T-helper 17 cell (primary cell): Measurements from ENCODE around the gene GAGE10. TPM values are rescaled to one million over a fixed set of nuclear protein-coding genes. Genes with fewer than 3 reads are reported as not detected.

ENCODE experiments used
- ATAC-seq: fragments of 150-1000 bp; cut with Tn5 transposase; 2 replicates; pipeline ENCODE4 v1.10.0; 2021; ENCODE audit warnings: mild to moderate bottlenecking, moderate library complexity
- DNase-seq, 3 donors: peaks; one replicate each; pipeline versions ENCODE4 v3.0.0 to v3.0.0-alpha.2; 2020 to 2021
- H3K9me3 ChIP-seq: one replicate; pipeline ENCODE4 v1.7.0; 2013; ENCODE audit warnings: low read length, mild to moderate bottlenecking; ENCODE audit not compliant: control insufficient read depth, poor library complexity, severe bottlenecking
- H3K27ac Mint-ChIP-seq: one replicate; pipeline ENCODE4 v1.8.0; 2022; ENCODE audit warnings: mild to moderate bottlenecking, moderate library complexity, mixed read lengths
- H3K27me3 Mint-ChIP-seq: one replicate; pipeline ENCODE4 v1.8.0; 2022; ENCODE audit warnings: mixed read lengths
- H3K36me3 Mint-ChIP-seq: one replicate; pipeline ENCODE4 v1.8.0; 2022; ENCODE audit warnings: low read depth, mixed read lengths
- H3K4me1 Mint-ChIP-seq: one replicate; pipeline ENCODE4 v1.8.0; 2022; ENCODE audit warnings: mild to moderate bottlenecking, mixed read lengths
- H3K4me3 Mint-ChIP-seq: one replicate; pipeline ENCODE4 v1.8.0; 2022; ENCODE audit warnings: mild to moderate bottlenecking, moderate library complexity, mixed read lengths
- total RNA-seq, 4 donors: library from RNA in 2 of 4; stranded (reverse) in 2 of 4; gene quantifications; one replicate each; pipeline ENCODE4 v1.2.3 and lab custom pipeline; 2022 to 2026

GAGE10 gene
- total RNA-seq, 2 donors from 2014 or later: not detected

DNA sequence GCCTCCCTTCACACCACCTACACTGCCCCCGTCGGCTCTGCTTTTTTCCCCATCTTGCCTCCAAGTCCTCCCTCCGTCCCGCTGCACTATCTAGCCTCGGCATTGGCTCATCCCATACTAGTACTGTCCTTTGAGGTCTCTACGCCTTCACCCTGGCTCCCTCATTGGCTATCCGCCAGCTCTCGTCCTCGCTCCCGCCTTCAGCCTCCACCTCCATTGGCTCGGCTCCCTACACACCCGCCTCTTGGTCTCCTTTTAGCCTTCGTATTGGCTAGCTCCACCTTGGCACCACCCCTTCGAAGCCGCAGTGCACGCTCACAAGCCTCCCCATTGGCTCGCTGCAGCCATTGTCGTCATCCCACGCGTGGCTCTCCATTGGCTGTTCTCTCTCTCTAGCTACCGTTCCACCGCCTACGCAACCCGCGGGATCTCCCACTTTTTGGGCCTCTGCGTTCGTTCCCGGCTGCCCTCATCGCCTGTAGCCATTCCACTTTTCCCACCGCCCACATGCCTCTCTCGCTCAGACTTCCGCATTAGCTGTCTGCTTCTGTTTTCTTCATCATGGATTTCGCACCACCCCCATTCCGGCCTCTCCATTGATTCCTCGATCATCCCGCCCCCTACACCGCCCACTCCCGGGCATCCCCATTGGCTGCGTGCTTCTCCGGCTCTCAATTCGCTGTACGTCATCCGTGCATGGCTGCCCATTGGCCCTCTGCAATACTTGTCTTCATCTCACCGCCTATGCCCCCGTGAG is 34.3 kb upstream of the GAGE10 start:
- peak; percentile 83 for ATAC-seq
- Mint-ChIP-seq H3K4me1 (peaks cover 30% of the 10 kb centered on the region), H3K4me3 (peak overlapping the region; percentile 94), H3K36me3 (no peaks in the 10 kb centered on the region), H3K27ac (peak overlapping the region; percentile 98), H3K27me3 (no peaks in the 10 kb centered on the region)
- no peaks in the 10 kb centered on the region for H3K9me3 ChIP-seq
- peak; percentile 80 to 89 (median 81) for DNase-seq

DNA sequence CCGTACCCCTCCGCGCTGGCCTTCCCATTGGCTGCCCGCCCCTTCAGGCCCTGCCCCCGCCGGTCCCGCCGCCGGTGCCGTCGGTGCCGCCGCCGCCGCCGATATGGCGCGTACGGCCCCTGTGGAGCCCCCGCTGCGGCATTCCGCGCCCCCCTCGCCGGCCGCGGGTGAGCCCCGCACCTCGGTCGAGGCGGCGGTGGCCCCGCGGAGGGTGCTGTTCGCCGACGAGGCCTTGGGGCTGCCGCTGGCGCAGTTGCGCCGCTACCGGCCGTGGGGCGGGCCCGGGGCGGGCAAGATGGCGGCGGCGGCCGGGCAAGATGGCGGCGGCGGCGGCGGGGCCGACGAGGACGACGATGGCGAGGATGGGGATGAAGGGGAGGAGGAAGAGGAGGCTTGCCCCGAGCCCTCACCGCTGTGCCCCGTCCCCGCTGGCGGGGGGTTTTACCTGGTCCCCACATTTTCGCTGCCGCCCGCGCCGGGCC is 33.6 kb upstream of the GAGE10 start, which contains the start of gene PPP1R3F:
TSS of gene PPP1R3F (plus strand) at position 27 of the 482 bp plus-strand sequence. CDS start at position 104, 77 bp downstream.
- Mint-ChIP-seq H3K4me1 (peaks cover 34% of the 10 kb centered on the region), H3K27ac (peak within 1 kb of the TSS; percentile 98), H3K36me3 (no peaks in the 10 kb centered on the region), H3K4me3 (peak within 1 kb of the TSS; percentile 94), H3K27me3 (no peaks in the 10 kb centered on the region)
- DNase-seq (peak in 2 of 3 donors; percentile 45 to 76), ATAC-seq (peak; percentile 11)
- H3K9me3 ChIP-seq: no peaks in the 10 kb centered on the region

DNA sequence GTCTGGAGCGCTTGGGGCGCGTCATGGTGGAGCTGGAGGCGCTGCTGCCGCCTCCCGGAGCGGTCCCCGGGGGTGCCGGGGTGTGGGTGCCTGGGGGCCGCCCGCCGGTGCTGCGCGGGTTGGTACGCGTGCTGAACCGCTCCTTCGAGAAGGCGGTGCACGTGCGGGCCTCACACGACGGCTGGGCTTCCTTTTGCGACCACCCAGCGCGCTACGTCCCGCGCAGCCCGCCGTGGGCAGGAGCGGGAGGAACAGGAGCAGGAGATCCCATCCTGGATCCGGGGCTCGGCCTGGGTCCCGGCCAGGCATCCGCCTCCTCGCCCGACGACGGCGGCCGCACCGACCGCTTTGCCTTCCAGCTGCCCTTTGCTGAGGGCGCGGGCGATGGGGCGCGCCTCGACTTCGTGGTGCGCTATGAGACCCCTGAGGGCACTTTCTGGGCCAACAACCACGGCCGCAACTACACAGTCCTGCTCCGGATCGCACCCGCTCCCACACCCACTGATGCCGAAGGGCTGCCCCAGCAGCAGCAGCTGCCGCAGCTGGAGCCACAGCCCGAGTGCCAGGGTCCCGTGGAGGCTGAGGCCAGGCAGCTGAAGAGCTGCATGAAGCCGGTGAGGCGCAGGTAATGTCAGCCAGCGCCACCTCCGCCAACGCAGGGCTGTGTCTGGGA is 33.1 kb upstream of the GAGE10 start:
- no peak for DNase-seq
- Mint-ChIP-seq H3K27ac (peak overlapping the region; percentile 49), H3K27me3 (no peaks in the 10 kb centered on the region), H3K4me1 (peaks cover 36% of the 10 kb centered on the region), H3K36me3 (peaks cover 2% of the 10 kb centered on the region), H3K4me3 (peak overlapping the region; percentile 78)
- ATAC-seq: no peak
- no peaks in the 10 kb centered on the region for H3K9me3 ChIP-seq

DNA sequence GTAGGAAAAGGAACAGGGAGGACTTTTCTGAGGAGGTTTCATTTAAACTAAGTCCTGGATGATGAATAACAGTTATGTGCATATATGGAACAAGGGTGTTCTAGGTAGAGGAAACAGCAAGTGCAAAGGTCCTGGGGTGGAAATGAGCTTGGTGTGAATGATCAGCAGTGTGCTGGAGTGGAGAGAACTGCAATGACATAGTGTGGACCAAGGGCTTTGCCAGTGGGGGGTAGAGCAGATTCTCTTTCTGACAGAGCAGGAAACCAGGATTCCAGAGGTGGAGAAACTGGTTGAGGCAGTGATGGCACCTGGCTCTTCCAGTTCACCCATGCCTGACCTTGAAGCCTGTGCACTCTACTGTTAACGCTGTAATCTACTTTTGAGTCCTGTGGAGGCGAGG is 32.1 kb upstream of the GAGE10 start:
- no peaks in the 10 kb centered on the region for H3K9me3 ChIP-seq
- ATAC-seq (no peak), DNase-seq (no peak)
- Mint-ChIP-seq H3K36me3 (peaks cover 2% of the 10 kb centered on the region), H3K4me1 (peaks cover 43% of the 10 kb centered on the region), H3K27me3 (no peaks in the 10 kb centered on the region), H3K4me3 (peak overlapping the region; percentile 78), H3K27ac (peak overlapping the region; percentile 49)

DNA sequence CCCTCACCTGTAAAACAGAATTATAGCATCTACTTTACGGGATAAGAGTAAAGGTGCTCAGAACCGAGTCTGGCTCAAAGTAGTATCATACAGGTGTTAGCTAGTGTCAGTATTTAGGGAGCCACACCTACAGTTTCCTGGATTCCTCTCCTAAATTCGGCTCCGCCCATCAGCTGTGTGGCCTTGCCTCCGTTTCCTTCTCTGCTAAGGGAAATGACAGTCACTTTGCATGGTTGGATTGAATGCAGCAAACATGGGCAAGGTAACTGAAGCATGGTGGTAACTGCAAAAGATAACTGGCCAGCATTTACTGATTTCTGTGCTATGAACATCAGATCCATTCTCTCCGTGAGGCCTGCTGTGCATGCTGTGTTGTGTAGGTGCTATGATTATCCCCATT is 31.0 kb upstream of the GAGE10 start:
- peak overlapping the region; percentile 82 for H3K4me3 Mint-ChIP-seq
- H3K27ac Mint-ChIP-seq: peak overlapping the region; percentile 49
- DNase-seq: no peak
- no peaks in the 10 kb centered on the region for H3K9me3 ChIP-seq
- peaks cover 48% of the 10 kb centered on the region for H3K4me1 Mint-ChIP-seq
- no peak for ATAC-seq
- H3K27me3 Mint-ChIP-seq: no peaks in the 10 kb centered on the region
- H3K36me3 Mint-ChIP-seq: peaks cover 2% of the 10 kb centered on the region

DNA sequence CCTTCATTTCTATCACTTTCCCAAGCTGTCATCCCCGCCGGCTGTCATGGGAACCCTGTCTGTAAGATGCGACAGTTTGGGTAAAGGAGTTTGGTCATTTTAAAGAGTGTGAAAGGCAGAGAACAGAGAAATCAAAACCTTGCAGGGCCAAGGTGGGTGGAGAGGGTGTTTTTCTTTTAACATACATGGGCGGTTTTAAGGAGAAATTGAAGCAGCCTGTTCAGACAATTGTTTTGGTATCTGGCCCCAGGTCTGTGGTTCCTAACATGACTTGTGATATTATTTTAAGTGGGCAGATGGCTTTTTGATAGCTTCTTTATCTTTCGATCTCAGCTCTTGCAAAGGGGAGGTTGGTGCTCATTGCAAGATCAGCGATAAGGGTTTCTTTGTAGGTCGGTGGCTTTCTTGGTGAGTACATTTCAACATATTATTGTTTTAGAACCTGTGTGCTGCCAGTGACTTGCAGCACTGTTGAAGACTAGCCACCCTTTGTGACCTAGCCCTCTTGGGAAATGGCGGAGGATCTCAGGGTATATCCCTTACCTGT is 30.2 kb upstream of the GAGE10 start:
- Mint-ChIP-seq H3K4me3 (peak overlapping the region; percentile 82), H3K4me1 (peaks cover 54% of the 10 kb centered on the region), H3K27ac (peak overlapping the region; percentile 49), H3K27me3 (no peaks in the 10 kb centered on the region), H3K36me3 (peaks cover 2% of the 10 kb centered on the region)
- DNase-seq (peak in 1 of 3 donors; percentile 18), ATAC-seq (peak; percentile 14)
- no peaks in the 10 kb centered on the region for H3K9me3 ChIP-seq

DNA sequence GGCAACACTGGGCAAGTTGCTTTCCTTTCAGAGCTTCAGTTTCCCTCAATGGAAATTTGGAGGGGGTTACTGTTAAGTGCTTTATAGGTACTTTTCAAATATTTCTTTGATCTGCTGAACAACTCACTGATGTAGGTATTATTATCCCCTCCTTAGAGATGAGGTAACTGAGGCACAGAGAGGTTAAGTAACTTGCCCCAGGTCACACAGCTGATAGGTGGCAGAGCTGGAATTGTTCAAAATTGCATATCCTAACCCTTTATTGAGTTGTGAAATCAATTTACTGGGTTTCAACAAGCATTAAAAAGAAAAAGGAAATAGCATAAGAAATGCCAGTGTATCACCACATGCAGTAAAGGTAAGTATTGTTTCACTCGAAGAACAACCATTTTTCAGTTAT is 27.2 kb upstream of the GAGE10 start:
- DNase-seq (no peak), ATAC-seq (no peak)
- peak overlapping the region; percentile 32 for H3K27ac Mint-ChIP-seq
- no peak overlapping the region for H3K4me3 Mint-ChIP-seq
- no peaks in the 10 kb centered on the region for H3K27me3 Mint-ChIP-seq
- H3K9me3 ChIP-seq: no peaks in the 10 kb centered on the region
- H3K4me1 Mint-ChIP-seq: peaks cover 54% of the 10 kb centered on the region
- peaks cover 2% of the 10 kb centered on the region for H3K36me3 Mint-ChIP-seq

DNA sequence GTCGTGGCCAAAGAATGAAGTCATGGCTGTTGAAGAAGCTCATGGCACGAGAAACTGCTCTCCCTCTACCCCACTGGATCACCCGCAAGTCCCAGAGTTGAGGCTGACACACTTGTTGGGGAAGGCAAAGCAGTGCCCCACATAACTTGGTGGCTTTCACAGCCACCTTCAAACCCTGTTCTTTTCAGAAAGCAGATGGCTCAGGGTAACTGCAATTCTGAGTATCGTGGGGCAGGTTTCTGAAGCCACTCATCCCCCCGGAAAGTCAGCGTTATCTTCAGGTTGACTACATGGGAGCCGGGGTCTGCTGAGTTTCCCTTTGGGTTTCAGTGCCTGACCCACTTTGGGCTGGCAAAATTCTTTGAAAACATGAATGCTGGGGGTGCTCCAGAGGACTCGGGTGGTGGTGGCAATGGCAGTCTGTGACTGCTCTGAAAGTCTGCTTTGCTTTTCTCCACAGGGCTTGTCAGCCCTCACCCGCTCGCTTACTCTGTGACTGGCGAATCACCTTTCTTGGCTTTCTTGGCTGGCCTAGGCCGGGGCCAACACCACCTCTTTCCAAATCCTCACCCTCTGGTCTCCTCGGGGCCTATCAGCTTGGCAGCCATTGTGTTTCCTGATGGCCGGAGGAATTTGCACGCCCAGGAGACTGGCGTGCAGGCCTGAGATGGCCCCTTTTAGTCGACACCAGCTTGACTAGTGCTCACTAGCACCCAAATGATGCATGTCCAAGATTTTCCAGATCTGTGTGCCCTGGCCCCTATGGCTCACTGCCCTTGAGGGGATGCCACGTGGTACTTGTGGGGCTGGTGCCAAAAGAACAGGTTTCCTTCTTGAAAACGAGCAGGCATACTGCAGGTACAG is 26.5 kb upstream of the GAGE10 start:
- Mint-ChIP-seq H3K4me1 (peaks cover 51% of the 10 kb centered on the region), H3K27me3 (no peaks in the 10 kb centered on the region), H3K27ac (peak overlapping the region; percentile 91), H3K36me3 (peaks cover 2% of the 10 kb centered on the region), H3K4me3 (peak overlapping the region; percentile 69)
- DNase-seq: no peak
- ATAC-seq: no peak
- no peaks in the 10 kb centered on the region for H3K9me3 ChIP-seq

DNA sequence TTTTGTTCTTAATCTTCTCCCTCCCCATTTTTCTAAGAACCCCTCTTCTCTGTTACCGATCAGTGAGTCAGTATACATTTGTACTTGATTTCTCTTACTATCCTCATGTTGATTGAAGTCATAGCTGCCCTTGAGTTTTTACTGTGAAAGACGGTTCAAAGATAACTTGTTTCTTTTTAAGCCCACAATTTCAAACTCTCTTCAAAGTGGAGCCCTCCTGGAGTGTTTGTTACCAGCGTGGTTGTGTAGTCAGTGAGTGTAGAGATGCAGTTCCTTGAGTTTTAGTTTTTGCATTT is 26.0 kb upstream of the GAGE10 start:
- Mint-ChIP-seq H3K27me3 (no peaks in the 10 kb centered on the region), H3K27ac (peak overlapping the region; percentile 91), H3K36me3 (peaks cover 2% of the 10 kb centered on the region), H3K4me3 (peak overlapping the region; percentile 69), H3K4me1 (peaks cover 53% of the 10 kb centered on the region)
- no peaks in the 10 kb centered on the region for H3K9me3 ChIP-seq
- DNase-seq (no peak), ATAC-seq (no peak)

DNA sequence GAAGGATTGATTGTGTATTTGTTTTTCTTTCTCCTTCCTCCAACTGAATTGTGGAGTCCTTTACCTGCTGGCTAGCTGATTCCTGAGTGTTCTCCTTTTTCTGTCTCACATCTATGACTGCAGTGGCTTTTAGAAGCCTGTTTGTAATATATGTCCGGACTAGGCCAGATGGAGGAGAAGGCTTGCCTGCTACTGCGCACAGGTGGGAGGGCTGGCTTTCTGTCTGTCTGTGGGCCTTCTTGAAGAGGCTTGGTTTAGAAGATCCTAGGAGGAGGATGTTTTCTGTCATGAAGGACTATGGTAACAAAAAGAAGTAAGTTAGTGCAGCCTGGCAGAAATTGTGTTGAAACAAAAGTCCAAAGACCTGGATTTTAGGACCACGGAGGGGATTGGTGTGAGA is 25.4 kb upstream of the GAGE10 start:
- no peak for ATAC-seq
- Mint-ChIP-seq H3K27ac (peak overlapping the region; percentile 91), H3K4me1 (peaks cover 52% of the 10 kb centered on the region), H3K27me3 (no peaks in the 10 kb centered on the region), H3K4me3 (peak overlapping the region; percentile 69), H3K36me3 (peaks cover 2% of the 10 kb centered on the region)
- no peaks in the 10 kb centered on the region for H3K9me3 ChIP-seq
- DNase-seq: no peak

DNA sequence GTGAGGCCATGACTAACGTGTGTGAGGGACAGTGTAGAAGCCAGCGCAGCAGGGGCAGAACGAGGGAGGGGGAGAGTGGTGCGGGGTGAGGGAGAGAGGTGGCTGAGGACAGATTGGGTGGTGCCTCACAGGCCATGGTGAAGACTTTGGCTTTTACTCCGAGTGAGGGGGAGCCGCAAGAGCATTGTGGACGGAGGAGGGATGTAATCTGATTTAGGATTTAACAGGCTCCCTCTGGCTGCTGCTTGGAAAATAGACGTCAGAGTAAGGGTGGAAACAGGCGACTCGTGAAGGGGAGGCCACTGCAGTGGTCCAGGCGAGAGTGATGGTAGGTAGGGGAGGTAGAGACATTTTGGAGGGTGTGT is 20.8 kb upstream of the GAGE10 start:
- DNase-seq (no peak), ATAC-seq (no peak)
- Mint-ChIP-seq H3K27ac (no peak overlapping the region), H3K4me3 (no peak overlapping the region), H3K27me3 (no peaks in the 10 kb centered on the region), H3K36me3 (no peaks in the 10 kb centered on the region), H3K4me1 (peaks cover 24% of the 10 kb centered on the region)
- no peaks in the 10 kb centered on the region for H3K9me3 ChIP-seq

DNA sequence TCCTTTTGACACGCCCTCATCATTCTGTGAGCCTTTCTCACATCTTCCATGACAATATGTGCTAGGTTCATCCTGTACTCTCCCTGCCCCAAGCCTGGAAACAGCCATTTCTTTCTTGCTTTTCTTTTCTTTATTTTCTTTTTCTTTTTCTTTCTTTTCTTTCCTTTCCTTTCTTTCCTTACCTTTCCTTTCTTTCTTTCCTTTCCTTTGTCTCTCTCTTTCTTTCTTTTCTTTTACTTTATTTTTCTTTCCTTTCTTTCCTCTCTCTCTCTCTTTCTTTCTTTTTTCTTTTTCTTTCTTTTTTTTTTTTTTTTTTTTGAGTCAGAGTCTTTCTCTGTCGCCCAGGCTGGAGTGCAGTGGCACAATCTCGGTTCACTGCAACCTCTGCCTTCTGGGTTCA is 19.2 kb upstream of the GAGE10 start:
- DNase-seq (no peak), ATAC-seq (no peak)
- Mint-ChIP-seq H3K4me1 (peaks cover 18% of the 10 kb centered on the region), H3K4me3 (no peak overlapping the region), H3K27ac (no peak overlapping the region), H3K36me3 (no peaks in the 10 kb centered on the region), H3K27me3 (no peaks in the 10 kb centered on the region)
- H3K9me3 ChIP-seq: no peaks in the 10 kb centered on the region

DNA sequence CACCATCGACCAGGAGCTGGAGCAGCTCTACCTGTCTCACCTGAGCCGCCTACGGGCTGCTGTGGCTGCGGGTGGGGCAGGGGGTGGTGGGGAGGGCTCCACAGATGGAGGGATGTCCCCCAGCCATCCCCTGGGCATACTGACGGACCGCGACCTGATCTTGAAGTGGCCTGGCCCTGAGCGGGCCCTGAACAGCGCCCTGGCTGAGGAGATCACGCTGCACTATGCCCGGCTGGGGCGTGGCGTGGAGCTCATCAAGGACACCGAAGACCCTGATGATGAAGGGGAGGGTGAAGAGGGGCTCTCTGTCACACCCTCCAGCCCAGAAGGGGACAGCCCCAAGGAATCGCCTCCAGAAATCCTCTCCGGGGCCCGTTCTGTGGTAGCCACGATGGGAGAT is 17.3 kb upstream of the GAGE10 start:
- H3K4me1 Mint-ChIP-seq: peaks cover 13% of the 10 kb centered on the region
- ATAC-seq: no peak
- no peaks in the 10 kb centered on the region for H3K27me3 Mint-ChIP-seq
- no peaks in the 10 kb centered on the region for H3K36me3 Mint-ChIP-seq
- no peak overlapping the region for H3K4me3 Mint-ChIP-seq
- H3K27ac Mint-ChIP-seq: no peak overlapping the region
- DNase-seq: no peak
- H3K9me3 ChIP-seq: no peaks in the 10 kb centered on the region
